Dendritic cell treated with granulocyte-macrophage colony-stimulating factor and Interleukin-4, amounts not matched to agents 40 ng/mL and 50 ng/mL, for 4 days (primary cell): ENCODE data around the gene CIT.

Experiments
- H3K27ac Mint-ChIP-seq: one replicate; pipeline ENCODE4 v1.8.0; 2022; ENCODE audit warnings: mild to moderate bottlenecking, mixed read lengths
- H3K27me3 Mint-ChIP-seq: one replicate; pipeline ENCODE4 v1.8.0; 2022; ENCODE audit warnings: mild to moderate bottlenecking, mixed read lengths
- H3K36me3 Mint-ChIP-seq: one replicate; pipeline ENCODE4 v1.8.0; 2022; ENCODE audit warnings: low read depth, mixed read lengths
- H3K4me1 Mint-ChIP-seq: one replicate; pipeline ENCODE4 v1.8.0; 2022; ENCODE audit warnings: low read depth, mixed read lengths
- H3K4me3 Mint-ChIP-seq: one replicate; pipeline ENCODE4 v1.8.0; 2022; ENCODE audit warnings: mild to moderate bottlenecking, moderate library complexity, mixed read lengths
- H3K9me3 Mint-ChIP-seq: one replicate; pipeline ENCODE4 v1.8.0; 2022; ENCODE audit warnings: mixed read lengths
- intact Hi-C: fragments of 100-400 bp; cut with micrococcal nuclease; formaldehyde crosslinking; loops from one replicate; pipeline ENCODE4 v1.15.0; 2022

CIT gene

DNA sequence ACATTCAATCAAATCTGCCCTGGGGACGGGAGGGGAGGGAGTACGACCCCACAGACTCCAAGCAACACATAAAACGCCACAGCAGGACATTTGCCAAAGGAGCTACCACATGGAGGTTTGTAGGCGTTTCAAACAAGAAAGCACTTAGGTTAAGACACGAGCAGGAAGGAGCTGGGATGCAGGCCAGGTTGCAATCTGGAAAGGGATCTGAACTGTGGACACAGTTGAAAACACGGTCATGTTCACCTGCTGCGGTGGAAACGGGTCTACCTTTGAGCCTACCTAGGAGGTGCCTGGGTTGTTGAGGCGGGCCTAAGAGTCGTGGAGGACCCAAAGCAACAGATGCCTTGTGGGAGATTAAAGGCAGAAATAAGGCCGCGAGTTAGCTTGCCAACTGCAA, 190.8 kb downstream of the CIT start:
- H3K36me3 Mint-ChIP-seq = peaks cover 17% of the 10 kb centered on the region
- intact Hi-C loops = no loop called here
- peaks cover 16% of the 10 kb centered on the region for H3K4me1 Mint-ChIP-seq
- no peaks in the 10 kb centered on the region for H3K27me3 Mint-ChIP-seq
- no peaks in the 10 kb centered on the region for H3K9me3 Mint-ChIP-seq
- no peak overlapping the region for H3K27ac Mint-ChIP-seq
- no peak overlapping the region for H3K4me3 Mint-ChIP-seq

DNA sequence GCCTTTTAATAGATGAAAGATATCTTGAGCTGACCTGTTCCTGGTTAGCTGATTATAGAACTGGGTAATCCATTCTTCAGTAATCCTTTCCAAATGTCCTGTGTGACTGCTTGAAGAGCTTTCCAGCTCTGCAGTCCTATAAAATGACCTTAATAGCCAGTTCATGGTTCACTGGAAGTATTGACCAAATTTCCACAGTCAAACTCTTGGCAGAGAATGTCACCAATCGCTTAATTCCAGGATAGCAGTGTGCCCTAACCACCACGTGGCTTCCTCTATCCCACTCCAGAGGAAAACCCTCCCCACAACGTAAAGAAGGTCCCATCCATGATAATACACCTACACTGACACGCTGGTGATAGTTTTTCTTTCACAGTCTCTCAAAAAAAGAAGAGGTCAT, 191.7 kb downstream of the CIT start:
- Mint-ChIP-seq H3K4me1 (peaks cover 16% of the 10 kb centered on the region), H3K36me3 (peaks cover 24% of the 10 kb centered on the region), H3K27me3 (no peaks in the 10 kb centered on the region), H3K9me3 (no peaks in the 10 kb centered on the region), H3K4me3 (no peak overlapping the region), H3K27ac (no peak overlapping the region)
- intact Hi-C loops = no loop called here

DNA sequence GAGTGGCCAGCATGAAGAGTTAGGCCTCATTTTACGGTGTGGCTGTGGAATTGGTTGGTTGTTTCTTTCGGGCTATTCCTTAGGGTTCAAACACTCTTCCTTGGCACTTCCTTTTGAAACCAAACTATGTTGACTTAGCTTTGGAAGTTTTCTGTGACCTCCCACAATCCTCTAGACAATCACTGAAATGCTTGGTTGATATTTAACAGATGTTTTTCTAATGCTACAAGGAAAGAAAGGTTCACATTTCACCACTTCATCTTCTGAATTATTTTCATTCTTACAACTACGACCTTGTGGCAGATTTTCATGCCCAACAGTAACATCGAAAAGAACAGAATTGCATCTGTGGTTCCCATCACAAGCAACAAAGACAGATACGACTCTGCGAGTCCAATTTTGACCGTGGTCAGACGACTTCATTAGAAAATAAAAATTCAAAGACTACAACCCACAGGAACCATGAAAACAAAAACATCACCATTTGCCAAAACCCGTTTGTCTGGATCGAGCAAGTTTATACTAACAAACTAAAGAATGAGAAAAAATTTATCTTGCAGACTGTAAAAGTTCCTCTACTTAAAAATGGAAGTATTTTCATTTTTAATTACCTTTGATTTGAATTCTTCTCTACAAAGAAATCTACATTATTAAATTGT, 192.3 kb downstream of the CIT start:
- intact Hi-C loops = no loop called here
- Mint-ChIP-seq H3K4me3 (no peak overlapping the region), H3K4me1 (peaks cover 16% of the 10 kb centered on the region), H3K9me3 (no peaks in the 10 kb centered on the region), H3K27me3 (no peaks in the 10 kb centered on the region), H3K27ac (no peak overlapping the region), H3K36me3 (peaks cover 25% of the 10 kb centered on the region)

DNA sequence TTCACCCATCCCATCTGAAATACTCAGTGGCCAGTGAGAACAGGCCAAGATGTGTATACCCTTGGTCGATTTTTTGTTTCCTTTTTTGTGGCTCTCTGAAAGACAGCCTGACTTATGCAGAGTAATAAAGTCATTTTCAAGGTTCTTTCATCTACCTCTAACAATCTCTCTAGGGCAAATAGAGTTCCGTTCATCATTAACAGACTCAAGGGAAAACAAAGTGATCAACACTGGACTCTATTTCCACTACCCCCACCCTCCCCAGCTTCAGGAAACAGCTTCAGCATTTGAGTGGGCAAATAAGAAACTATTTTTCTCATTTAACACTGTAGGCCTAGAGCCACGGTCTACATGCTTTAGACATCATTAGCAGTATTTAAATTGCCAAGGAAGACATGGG, 193.3 kb downstream of the CIT start:
- intact Hi-C loops = no loop called here
- H3K4me3 Mint-ChIP-seq = no peak overlapping the region
- no peak overlapping the region for H3K27ac Mint-ChIP-seq

DNA sequence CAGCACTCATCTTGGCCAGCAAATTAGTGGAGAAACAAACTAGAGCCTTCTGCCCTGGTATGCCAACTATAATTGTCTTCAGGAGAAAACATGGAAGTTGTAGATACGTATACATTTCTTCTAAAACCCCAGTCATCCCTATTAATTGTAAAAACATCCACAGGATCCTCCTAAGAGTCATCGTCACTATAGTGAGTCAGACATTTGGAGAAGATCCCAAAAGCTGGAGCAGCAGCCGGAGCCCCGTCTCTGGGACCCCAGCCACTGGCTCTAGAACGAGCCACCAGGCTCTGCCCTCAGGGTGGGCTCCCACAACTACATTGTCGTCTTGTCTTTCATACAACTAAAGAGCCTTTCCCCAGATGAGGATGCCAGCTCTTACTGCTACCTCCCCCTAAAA, 193.7 kb downstream of the CIT start:
- no peak overlapping the region for H3K4me3 Mint-ChIP-seq
- peak overlapping the region; percentile 63 for H3K27ac Mint-ChIP-seq
- no peaks in the 10 kb centered on the region for H3K9me3 Mint-ChIP-seq
- H3K36me3 Mint-ChIP-seq = peaks cover 39% of the 10 kb centered on the region
- H3K27me3 Mint-ChIP-seq = no peaks in the 10 kb centered on the region
- H3K4me1 Mint-ChIP-seq = peaks cover 16% of the 10 kb centered on the region
- intact Hi-C loops = no loop called here

More for the DNA sequence above, 193.3 kb downstream of the CIT start:
- no peaks in the 10 kb centered on the region for H3K9me3 Mint-ChIP-seq
- H3K36me3 Mint-ChIP-seq = peaks cover 35% of the 10 kb centered on the region
- peaks cover 16% of the 10 kb centered on the region for H3K4me1 Mint-ChIP-seq
- H3K27me3 Mint-ChIP-seq = no peaks in the 10 kb centered on the region

DNA sequence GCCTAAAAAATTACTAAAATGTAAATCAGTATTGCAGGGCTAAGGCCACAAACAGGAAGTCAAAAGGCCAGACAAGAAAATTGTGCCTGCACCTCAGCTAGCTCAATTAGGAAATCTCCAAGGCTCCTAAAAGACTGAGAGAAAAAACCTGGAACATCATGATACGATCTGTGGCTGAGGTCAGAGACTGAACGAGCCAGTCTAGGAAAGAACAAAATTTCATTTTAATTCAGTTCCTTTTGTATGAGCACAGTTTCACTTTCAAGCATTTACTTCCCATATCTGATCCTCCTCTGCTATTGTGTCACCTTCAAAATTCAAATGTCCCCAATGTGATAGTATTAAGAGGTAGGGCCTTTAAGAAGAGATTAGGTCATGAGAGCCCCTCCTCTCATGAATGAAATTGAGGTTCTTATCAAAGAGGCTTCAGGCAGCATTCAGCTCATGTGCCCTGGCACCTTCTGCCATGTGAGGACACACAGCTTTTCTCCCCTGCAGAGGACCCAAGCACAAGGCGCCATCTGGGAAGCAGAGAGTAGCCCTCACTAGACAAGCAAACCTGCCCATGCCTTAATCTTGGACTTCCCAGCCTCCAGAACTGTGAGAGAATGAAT, 194.4 kb downstream of the CIT start:
- Mint-ChIP-seq H3K36me3 (peaks cover 46% of the 10 kb centered on the region), H3K27ac (peak overlapping the region; percentile 63), H3K4me3 (peak overlapping the region; percentile 6), H3K27me3 (no peaks in the 10 kb centered on the region), H3K4me1 (peaks cover 16% of the 10 kb centered on the region), H3K9me3 (no peaks in the 10 kb centered on the region)
- intact Hi-C loops = no loop called here

DNA sequence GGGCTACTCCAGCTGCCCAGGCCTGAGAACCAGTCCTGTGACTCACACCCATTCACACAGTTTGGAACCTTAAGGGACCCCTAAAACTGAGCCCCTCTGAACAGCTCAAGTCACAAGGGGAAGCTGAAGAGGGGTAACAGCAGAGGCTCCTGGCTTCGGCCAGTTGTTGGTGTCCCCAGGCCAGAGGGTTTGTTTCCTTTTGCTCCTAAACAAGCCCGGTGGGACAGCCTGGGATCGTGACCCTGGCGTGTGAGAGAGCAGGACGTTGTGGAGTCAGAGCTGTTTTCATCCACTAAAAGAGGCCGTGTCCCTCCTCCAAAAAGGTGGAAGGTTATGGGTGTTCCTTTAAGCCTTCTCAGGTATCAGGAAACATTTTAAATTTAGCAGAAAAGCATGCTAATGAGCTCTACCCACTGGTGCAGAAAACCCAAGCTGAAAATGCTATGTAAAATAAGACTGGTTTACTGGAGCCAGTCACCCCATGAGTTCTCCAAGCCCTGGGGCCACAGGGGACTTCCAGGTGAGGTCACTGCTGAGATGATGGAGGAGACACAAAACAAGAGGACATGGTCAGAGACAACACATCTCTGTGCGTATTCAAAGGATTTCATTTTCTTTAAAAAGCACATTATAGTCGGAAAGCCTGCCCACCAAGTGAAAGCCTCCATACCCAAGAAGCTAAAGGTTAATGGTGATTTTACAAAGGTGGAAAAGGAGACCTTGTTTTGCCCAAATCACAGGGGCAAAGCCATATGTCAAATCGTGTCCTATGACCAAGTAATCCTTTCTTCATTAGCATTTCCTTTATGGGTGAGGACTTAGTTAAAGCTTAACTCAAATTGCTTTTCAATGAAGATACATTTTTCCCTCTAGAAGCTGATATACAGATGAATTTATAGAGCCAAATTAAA, 195.1 kb downstream of the CIT start:
- intact Hi-C loops = no loop called here
- Mint-ChIP-seq H3K4me1 (peaks cover 16% of the 10 kb centered on the region), H3K36me3 (peaks cover 53% of the 10 kb centered on the region), H3K9me3 (no peaks in the 10 kb centered on the region), H3K27ac (peak overlapping the region; percentile 63), H3K4me3 (no peak overlapping the region), H3K27me3 (no peaks in the 10 kb centered on the region)

DNA sequence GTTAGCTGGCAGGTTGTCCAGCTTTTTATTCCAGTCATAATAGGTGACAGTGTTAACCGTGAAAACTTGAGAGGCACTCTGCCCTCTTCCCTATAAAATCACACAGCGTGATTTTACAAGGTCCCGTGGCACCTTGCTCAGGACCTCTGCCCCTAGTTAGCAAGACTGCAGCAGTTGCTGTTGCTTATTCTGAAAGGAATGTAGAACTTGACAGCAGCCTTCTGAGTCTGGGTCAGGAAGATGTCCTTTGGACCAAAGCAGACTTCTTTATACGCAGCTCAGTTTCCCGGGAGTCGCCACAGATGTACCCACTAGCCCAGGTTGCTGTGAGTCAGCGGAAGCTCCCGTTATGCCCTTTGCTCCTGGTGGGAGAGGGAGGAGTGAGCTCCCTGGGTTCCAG, 196.0 kb downstream of the CIT start:
- Mint-ChIP-seq H3K4me1 (peaks cover 22% of the 10 kb centered on the region), H3K27me3 (no peaks in the 10 kb centered on the region), H3K27ac (peak overlapping the region; percentile 63), H3K9me3 (no peaks in the 10 kb centered on the region), H3K4me3 (no peak overlapping the region), H3K36me3 (peaks cover 62% of the 10 kb centered on the region)
- intact Hi-C loops = no loop called here

DNA sequence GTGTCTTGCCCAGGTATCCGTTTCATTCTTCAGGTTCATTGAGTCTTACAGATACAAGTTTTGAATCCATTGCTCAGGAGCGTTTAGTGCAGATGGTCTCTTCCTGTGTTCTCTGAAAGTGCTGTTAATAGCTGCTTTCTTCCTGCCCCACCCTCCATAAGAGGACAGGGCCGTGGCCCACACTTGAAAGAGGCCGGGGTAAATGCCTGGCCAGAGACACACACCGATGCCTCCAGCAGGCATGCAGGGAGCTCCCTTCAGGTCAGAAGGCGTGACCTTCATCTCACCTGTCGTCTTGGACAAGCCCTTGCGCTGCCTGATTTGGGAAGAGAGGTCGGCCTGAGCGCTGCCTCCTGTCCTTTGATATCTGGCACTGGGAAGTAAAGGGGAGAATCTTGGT, 197.6 kb downstream of the CIT start:
- no peaks in the 10 kb centered on the region for H3K9me3 Mint-ChIP-seq
- H3K27ac Mint-ChIP-seq = no peak overlapping the region
- peaks cover 35% of the 10 kb centered on the region for H3K4me1 Mint-ChIP-seq
- H3K36me3 Mint-ChIP-seq = peaks cover 78% of the 10 kb centered on the region
- H3K27me3 Mint-ChIP-seq = no peaks in the 10 kb centered on the region
- intact Hi-C loops = no loop called here
- no peak overlapping the region for H3K4me3 Mint-ChIP-seq

DNA sequence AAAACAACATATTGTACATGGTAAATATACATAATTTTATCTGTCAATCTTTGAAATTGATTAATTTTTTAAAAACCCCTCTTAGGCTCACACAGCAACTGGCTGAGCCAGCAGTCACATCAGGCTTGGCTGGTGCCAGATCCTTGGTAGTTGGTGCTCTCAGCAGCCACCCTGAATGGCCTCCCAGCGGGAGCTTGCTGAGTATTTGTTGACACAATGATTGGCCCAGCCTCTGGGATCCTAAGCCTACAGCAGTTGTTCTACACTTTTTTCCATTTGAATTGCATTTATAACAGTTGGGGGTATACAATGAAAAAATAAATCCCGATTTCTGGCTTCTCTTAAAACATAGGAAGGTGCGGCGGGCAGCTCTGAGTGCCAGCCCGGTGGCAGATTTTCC, 198.0 kb downstream of the CIT start:
- Mint-ChIP-seq H3K36me3 (peaks cover 82% of the 10 kb centered on the region), H3K4me1 (peaks cover 39% of the 10 kb centered on the region), H3K27me3 (no peaks in the 10 kb centered on the region), H3K27ac (no peak overlapping the region), H3K4me3 (no peak overlapping the region), H3K9me3 (no peaks in the 10 kb centered on the region)
- intact Hi-C loops = no loop called here

DNA sequence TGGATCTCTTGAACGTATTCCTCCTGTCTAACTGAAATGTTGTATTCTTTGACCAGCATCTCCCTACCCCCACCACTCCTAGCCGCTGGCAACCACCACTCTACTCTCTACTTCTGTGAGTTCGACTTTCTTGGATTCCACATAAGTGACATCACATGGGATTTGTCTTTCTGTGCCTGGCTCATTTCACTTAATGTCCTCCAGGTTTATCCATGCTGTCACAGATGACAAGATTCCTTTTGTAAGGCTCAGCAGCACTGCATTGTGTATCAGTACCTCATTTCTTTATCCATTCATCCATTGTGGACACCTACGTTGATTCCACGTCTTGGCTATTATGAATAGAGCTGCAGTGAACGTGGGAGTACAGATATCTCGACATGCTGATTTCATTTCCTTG, 198.7 kb downstream of the CIT start:
- Mint-ChIP-seq H3K27ac (no peak overlapping the region), H3K36me3 (peaks cover 88% of the 10 kb centered on the region)

DNA sequence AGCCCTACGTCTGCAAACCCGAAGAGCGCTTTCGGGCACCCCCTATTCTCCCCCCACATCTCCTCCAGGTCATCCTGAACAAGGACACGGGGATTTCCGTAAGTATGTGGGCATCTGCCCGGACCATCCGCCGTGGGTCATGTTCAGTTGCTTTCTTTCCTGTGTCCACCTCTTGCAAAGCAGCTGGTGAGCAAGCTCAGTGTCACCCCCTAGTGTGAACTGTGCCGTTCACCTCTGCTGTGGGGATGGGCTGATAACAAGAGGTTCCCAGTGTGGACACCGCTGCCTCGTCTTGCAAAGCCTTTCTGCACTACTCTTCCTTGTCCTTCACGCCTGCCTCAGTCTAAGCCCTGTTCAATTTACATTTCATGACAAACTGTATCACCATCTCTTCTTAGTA, 200.5 kb downstream of the CIT start:
- H3K9me3 Mint-ChIP-seq = no peaks in the 10 kb centered on the region
- intact Hi-C loops = no loop called here
- peaks cover 100% of the 10 kb centered on the region for H3K36me3 Mint-ChIP-seq
- H3K27ac Mint-ChIP-seq = peak overlapping the region; percentile 43
- H3K4me1 Mint-ChIP-seq = peaks cover 38% of the 10 kb centered on the region
- no peak overlapping the region for H3K4me3 Mint-ChIP-seq
- H3K27me3 Mint-ChIP-seq = no peaks in the 10 kb centered on the region

More for the DNA sequence above, 198.7 kb downstream of the CIT start:
- Mint-ChIP-seq H3K27me3 (no peaks in the 10 kb centered on the region), H3K4me3 (no peak overlapping the region), H3K9me3 (no peaks in the 10 kb centered on the region), H3K4me1 (peaks cover 45% of the 10 kb centered on the region)
- intact Hi-C loops = no loop called here

DNA sequence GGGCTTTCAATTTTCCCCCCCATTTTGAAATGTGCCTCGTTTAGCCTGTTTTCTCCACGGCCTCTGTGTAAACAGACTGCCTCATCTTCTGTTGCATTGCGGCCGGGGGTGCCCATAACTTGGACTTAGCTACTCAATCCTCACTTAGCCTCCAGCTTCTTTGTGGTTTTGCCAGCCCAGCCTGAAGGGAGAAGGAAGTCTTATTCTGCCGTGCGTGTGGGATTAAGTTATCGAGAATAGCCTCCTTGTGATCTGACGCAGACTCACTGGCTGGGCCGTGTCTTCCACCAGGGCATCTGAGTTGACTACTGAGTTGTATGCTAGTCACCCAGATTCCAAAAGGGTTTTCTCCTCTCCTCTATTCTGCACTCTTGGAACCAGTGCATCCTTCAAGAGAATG, 201.1 kb downstream of the CIT start:
- Mint-ChIP-seq H3K4me3 (no peak overlapping the region), H3K4me1 (peaks cover 42% of the 10 kb centered on the region), H3K27me3 (no peaks in the 10 kb centered on the region), H3K9me3 (no peaks in the 10 kb centered on the region), H3K36me3 (peaks cover 100% of the 10 kb centered on the region), H3K27ac (peak overlapping the region; percentile 43)
- intact Hi-C loops = no loop called here

DNA sequence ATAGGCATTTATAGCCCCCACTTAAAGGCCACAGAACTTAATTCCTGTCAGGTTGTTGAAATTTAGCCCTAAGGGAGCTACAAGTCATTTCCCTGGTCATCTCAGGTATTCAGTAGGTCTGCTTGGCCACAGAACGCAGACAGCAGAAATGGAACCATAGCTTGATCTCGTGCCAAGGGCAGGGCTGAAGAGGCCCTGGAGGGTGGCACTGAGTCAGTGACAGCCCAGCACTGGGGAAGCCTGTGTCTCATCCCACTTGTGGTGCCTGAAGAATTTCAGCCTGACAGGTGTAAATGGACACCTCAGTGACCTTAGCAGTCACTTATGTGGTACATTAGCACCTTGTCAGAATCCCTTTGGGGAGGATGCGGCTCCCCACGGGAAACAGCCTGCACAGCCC, 202.6 kb downstream of the CIT start:
- Mint-ChIP-seq H3K4me1 (peaks cover 57% of the 10 kb centered on the region), H3K9me3 (no peaks in the 10 kb centered on the region), H3K27ac (no peak overlapping the region), H3K36me3 (peaks cover 97% of the 10 kb centered on the region), H3K27me3 (no peaks in the 10 kb centered on the region), H3K4me3 (no peak overlapping the region)
- intact Hi-C loops = no loop called here
